ENCODE results near the gene IKZF2. TPM values are rescaled to one million over a fixed set of nuclear protein-coding genes. Genes with fewer than 3 reads are reported as not detected.

Gene IKZF2
- total and polyA plus RNA-seq, 2 of the 4 experiments (the other 2 are of a cell fraction), result 2.1 to 25.5 TPM

GRCh38 chr2:213034585-213034984 is 116.8 kb downstream of the IKZF2 start:
- DNase-seq, result no peak
- peaks cover 2% of the 10 kb centered on the region; the same call in 1 of the 2 replicates for H3K4me1 ChIP-seq (ENCODE audit: control insufficient read depth, insufficient read depth, low read length)
- no peak overlapping the region for H3K56ac ChIP-seq (ENCODE audit: extremely low read depth, insufficient read depth, low read length)
- H3K23ac ChIP-seq (ENCODE audit: low read depth, low read length), result no peak overlapping the region
- no peak overlapping the region for H3K27ac ChIP-seq (ENCODE audit: insufficient read depth, low read length)
- dilution Hi-C loops (cut with HindIII; ENCODE audit: low sequenced_read_pairs, unreplicated experiment) (no loop called here), intact Hi-C loops (cut with micrococcal nuclease) (no loop called here), in situ Hi-C loops (cut with MboI; ENCODE audit: low sequenced_read_pairs) (no loop called here)
- H2BK15ac ChIP-seq (ENCODE audit: low read depth, low read length), result no peak overlapping the region
- no peaks in the 10 kb centered on the region for H3K9me3 ChIP-seq (ENCODE audit: control insufficient read depth, insufficient read depth, low read length)
- WGBS, 2 experiments (ENCODE audit: extremely low coverage in 2 of 2, insufficient read length in 1 of 2), result no CpG with 5 or more reads among the region's 3 CpGs
- no TSS peak for BruUV-seq (replicated peaks)
- H3K27me3 ChIP-seq (ENCODE audit: control insufficient read depth, insufficient read depth, low read length), result no peaks in the 10 kb centered on the region
- H2BK120ac ChIP-seq (ENCODE audit: low read depth, low read length), result no peak overlapping the region
- no peak overlapping the region for H2BK20ac ChIP-seq (ENCODE audit: low read depth, low read length)
- H3K9ac ChIP-seq (ENCODE audit: low read depth, low read length), result no peak overlapping the region
- H4K5ac ChIP-seq (ENCODE audit: low read depth, low read length), result no peak overlapping the region
- H3K4me2 ChIP-seq (ENCODE audit: low read depth, low read length), result no peak overlapping the region
- H3K14ac ChIP-seq (replicated peaks; ENCODE audit: low read depth, low read length), result no peak overlapping the region
- H4K91ac ChIP-seq (ENCODE audit: insufficient read depth, low read depth, low read length), result no peak overlapping the region
- H4K8ac ChIP-seq (ENCODE audit: low read depth in 2 of 2, low read length in 2 of 2), result peak overlapping the region in 1 of 2 experiments; percentile 10; a peak in 1 of 4 replicates
- ChIA-PET POLR2A (ENCODE audit: unreplicated experiment) (no interaction called here), CTCF (no interaction called here)
- no peak for ATAC-seq (ENCODE audit: low read depth)
- TF ChIP-seq USF2 (IDR thresholded peaks at IDR 0.05; ENCODE audit: low read depth, low read length), result no peak
- TF ChIP-seq MAZ (IDR thresholded peaks at IDR 0.05; ENCODE audit: borderline replicate concordance, low read depth, low read length), result no peak
- TF ChIP-seq BHLHE40 (IDR thresholded peaks at IDR 0.05; ENCODE audit: low read depth, low read length), result no peak
- no peak for TF ChIP-seq NFE2L2 (IDR thresholded peaks at IDR 0.05; ENCODE audit: low read depth, low read length)
- no peak for TF ChIP-seq POLR2A (IDR thresholded peaks at IDR 0.05; ENCODE audit: low read depth, low read length)
- TF ChIP-seq CTCF (conservative IDR thresholded peaks at IDR 0.05; ENCODE audit: low read depth, low read length), result no peak
- no peak for TF ChIP-seq CEBPB (IDR thresholded peaks at IDR 0.05; ENCODE audit: low read depth, low read length)
- TF ChIP-seq MAFK (IDR thresholded peaks at IDR 0.05; ENCODE audit: low read depth, low read length), result no peak
- TF ChIP-seq ELK1 (IDR thresholded peaks at IDR 0.05; ENCODE audit: borderline replicate concordance, low read depth, low read length), result no peak
- no peak for TF ChIP-seq CHD1 (IDR thresholded peaks at IDR 0.05; ENCODE audit: low read depth, low read length)
- no peak overlapping the region for H3K18ac ChIP-seq (ENCODE audit: low read depth, low read length)
- no peaks in the 10 kb centered on the region for H3K36me3 ChIP-seq (ENCODE audit: control insufficient read depth, insufficient read depth, low read length)
- no peaks in the 10 kb centered on the region for H3K79me1 ChIP-seq (ENCODE audit: low read depth in 1 of 2, low read length in 2 of 2)
- H2AFZ ChIP-seq (replicated peaks; ENCODE audit: low read length, poor library complexity), result no peak overlapping the region
- H3K9me1 ChIP-seq (ENCODE audit: insufficient read depth, low read length), result peaks cover 3% of the 10 kb centered on the region; the same call in 1 of the 2 replicates
- H2AK9ac ChIP-seq (replicated peaks; ENCODE audit: low read depth, low read length, poor library complexity), result no peak overlapping the region
- H4K20me1 ChIP-seq (ENCODE audit: insufficient read depth, low read length), result no peaks in the 10 kb centered on the region
- no peak overlapping the region for H2BK5ac ChIP-seq (ENCODE audit: low read depth, low read length, poor library complexity, severe bottlenecking)
- H2AK5ac ChIP-seq (ENCODE audit: low read depth, low read length), result no peak overlapping the region
- H3K4me3 ChIP-seq (ENCODE audit: insufficient read depth, low read depth, low read length), result no peak overlapping the region
- H3K4ac ChIP-seq (ENCODE audit: low read depth, low read length), result no peak overlapping the region

Measured in IMR-90 (cell line).